Right lobe of liver (tissue), 6 donors: ENCODE data around the gene BPIFB1. TPM values are rescaled to one million over a fixed set of nuclear protein-coding genes. Genes with fewer than 3 reads are reported as not detected.

Source experiments
- ATAC-seq, 4 donors: fragments of 200-7000 bp; cut with Tn5 transposase; one replicate each; pipeline ENCODE4 v1.9.1; 2020; ENCODE audit warnings: mild to moderate bottlenecking in 4 of 4, moderate library complexity in 4 of 4
- DNase-seq, 3 donors: peaks; one replicate each; pipeline ENCODE4 v3.0.0-alpha.2; 2020
- H3K27ac ChIP-seq, 3 donors: fragments of 200-600 bp; one replicate each; pipeline ENCODE4 v1.8.0; 2022
- H3K27me3 ChIP-seq, 2 donors: fragments of 200-600 bp; one replicate each; pipeline ENCODE4 v1.8.0; 2022
- H3K36me3 ChIP-seq, 4 donors: fragments of 200-600 bp; sonication (generic) in 1 of 4; one replicate each; pipeline versions ENCODE4 v1.5.1 to v1.8.0; 2017 to 2022; ENCODE audit warnings: control low read depth in 1 of 4
- H3K4me1 ChIP-seq, 4 donors: fragments of 200-600 bp; sonication (generic) in 1 of 4; one replicate each; pipeline versions ENCODE4 v1.5.1 to v1.8.0; 2017 to 2022; ENCODE audit warnings: control low read depth in 1 of 4
- H3K4me3 ChIP-seq, 3 donors: fragments of 200-600 bp; one replicate each; pipeline ENCODE4 v1.8.0; 2022
- H3K9me3 ChIP-seq, 4 donors: fragments of 200-600 bp; sonication (generic) in 1 of 4; one replicate each; pipeline versions ENCODE4 v1.5.1 to v1.8.0; 2017 to 2022; ENCODE audit warnings: control low read depth in 1 of 4
- CTCF ChIP-seq, 4 donors: fragments of 200-600 bp in 3 of 4; fragments of 450-650 bp in 1 of 4; IDR thresholded peaks; one replicate each; pipeline versions ENCODE4 v1.5.1 to v1.8.0; 2016 to 2022; ENCODE audit warnings: antibody characterized with exemption in 4 of 4, mild to moderate bottlenecking in 2 of 4
- POLR2A ChIP-seq: fragments of 450-650 bp; IDR thresholded peaks from one replicate; pipeline ENCODE4 v1.6.1; 2017; ENCODE audit warnings: antibody characterized with exemption, mild to moderate bottlenecking
- WGBS: methylation state at CpG from one replicate; pipeline ENCODE4 v1.1.6; 2018; ENCODE audit warnings: low coverage, low lambda C conversion rate; ENCODE audit not compliant: insufficient coverage; ENCODE audit errors: missing lambda C conversion rate; 5-methylcytosine and 5-hydroxymethylcytosine counted together
- intact Hi-C, 2 donors: fragments of 100-400 bp; cut with DNase I; formaldehyde crosslinking; loops; one replicate each; pipeline versions ENCODE4 v1.11.2 to v1.14.1; 2022
- total RNA-seq, 6 experiments: library from RNA; depleted of rRNA in 2 of 6; stranded (reverse); fragments of >200 nt in 2 of 6; fragmentation: NEBNext Ultra II Directional in 3 of 6; extraction: Animal tissue kit (Norgen Biotek cat#: 25700) in 3 of 6; gene quantifications; one replicate each; pipeline versions ENCODE4 v1.1.0 to v1.2.4, GENCODE V29; 2016 to 2023
- donor health status: DM: no; HTN: yes; CAD: no.
- donor health status: DM: no; HTN: no; CAD: no.
- donor health status: DM: no; HTN: no; CAD: no.
- donor health status: DM: no; HTN: yes; CAD: no.
- donor health status: DM: no; HTN: yes; CAD: no.

Gene BPIFB1
- total RNA-seq, 6 experiments from 2014 or later, result not detected

GRCh38 chr20:33290852-33291251, 7.8 kb downstream of the BPIFB1 start:
- Histone ChIP-seq H3K4me1 (no peaks in the 10 kb centered on the region), H3K27me3 (no peaks in the 10 kb centered on the region), H3K36me3 (no peaks in the 10 kb centered on the region), H3K4me3 (no peak overlapping the region), H3K27ac (no peak overlapping the region), H3K9me3 (no peaks in the 10 kb centered on the region)
- intact Hi-C loops, result no loop called here
- no peak for DNase-seq
- 95% methylated on average over 3 of the region's 13 CpGs for WGBS
- no peak for TF ChIP-seq POLR2A
- no peak for TF ChIP-seq CTCF (IDR thresholded peaks at IDR 0.05)
- no peak for ATAC-seq

DNA sequence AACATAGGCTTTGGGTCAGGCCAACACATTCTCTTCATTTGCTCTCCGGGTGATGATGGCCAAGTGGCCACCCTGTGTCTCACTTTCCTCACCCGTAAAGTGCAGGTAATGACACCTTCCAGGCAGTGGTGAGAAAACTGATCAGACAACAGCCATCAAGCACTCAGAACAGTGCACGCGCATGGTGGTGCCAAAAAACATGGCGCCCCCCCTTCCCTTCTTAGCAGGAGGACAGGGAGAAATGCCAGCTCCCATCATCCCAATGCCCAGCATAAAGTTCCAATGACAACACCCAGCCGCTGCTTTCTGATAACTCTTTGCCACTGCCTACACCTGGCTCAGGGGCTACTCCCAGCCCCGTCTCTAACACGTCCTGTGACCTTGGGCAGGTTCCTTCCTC, 8.4 kb downstream of the BPIFB1 start:
- no peak for ATAC-seq
- H3K27me3 ChIP-seq, result no peaks in the 10 kb centered on the region

DNA sequence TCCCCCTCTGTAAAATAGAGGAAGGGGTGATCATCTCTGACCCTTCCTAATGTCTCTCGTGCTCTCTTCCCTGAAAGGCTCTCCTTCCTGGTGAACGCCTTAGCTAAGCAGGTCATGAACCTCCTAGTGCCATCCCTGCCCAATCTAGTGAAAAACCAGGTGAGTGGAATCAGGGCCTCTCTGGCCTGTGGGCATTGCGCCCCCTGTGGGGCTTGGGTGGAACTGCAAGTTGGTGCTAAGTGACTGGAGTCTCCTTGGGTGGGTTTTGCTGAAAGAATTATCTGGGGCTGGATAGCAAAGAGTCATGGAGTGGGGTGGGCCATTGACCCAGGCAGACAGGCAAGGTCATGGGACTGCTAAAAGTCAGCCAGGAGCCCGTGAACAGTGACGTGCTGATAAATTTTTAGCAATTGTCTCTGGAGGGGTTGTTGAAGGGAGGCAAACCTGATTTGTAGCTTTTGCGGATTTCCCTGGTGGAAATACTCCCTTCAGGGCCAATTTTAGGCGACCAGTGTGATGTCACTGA, 8.9 kb downstream of the BPIFB1 start:
- no peak for TF ChIP-seq POLR2A
- TF ChIP-seq CTCF (IDR thresholded peaks at IDR 0.05), result peak; percentile 69 to 88 (median 82)
- H3K4me1 ChIP-seq, result no peaks in the 10 kb centered on the region
- no peak overlapping the region for H3K27ac ChIP-seq
- DNase-seq (peak in 1 of 3 donors; percentile 32), ATAC-seq (peak; percentile 53 to 69 (median 56))
- H3K36me3 ChIP-seq, result no peaks in the 10 kb centered on the region
- H3K9me3 ChIP-seq, result no peaks in the 10 kb centered on the region
- H3K4me3 ChIP-seq, result no peak overlapping the region
- intact Hi-C loops, result no loop called here
- no peaks in the 10 kb centered on the region for H3K27me3 ChIP-seq
- 9% methylated on average over 6 of the region's 7 CpGs for WGBS

More for the DNA sequence above, 8.4 kb downstream of the BPIFB1 start:
- no peaks in the 10 kb centered on the region for H3K4me1 ChIP-seq
- intact Hi-C loops, result no loop called here
- no peak overlapping the region for H3K4me3 ChIP-seq
- H3K27ac ChIP-seq, result no peak overlapping the region
- H3K36me3 ChIP-seq, result no peaks in the 10 kb centered on the region
- 29% methylated on average over 1 of the region's 8 CpGs for WGBS
- no peak for DNase-seq
- TF ChIP-seq CTCF (IDR thresholded peaks at IDR 0.05), result no peak
- no peak for TF ChIP-seq POLR2A
- H3K9me3 ChIP-seq, result no peaks in the 10 kb centered on the region

DNA sequence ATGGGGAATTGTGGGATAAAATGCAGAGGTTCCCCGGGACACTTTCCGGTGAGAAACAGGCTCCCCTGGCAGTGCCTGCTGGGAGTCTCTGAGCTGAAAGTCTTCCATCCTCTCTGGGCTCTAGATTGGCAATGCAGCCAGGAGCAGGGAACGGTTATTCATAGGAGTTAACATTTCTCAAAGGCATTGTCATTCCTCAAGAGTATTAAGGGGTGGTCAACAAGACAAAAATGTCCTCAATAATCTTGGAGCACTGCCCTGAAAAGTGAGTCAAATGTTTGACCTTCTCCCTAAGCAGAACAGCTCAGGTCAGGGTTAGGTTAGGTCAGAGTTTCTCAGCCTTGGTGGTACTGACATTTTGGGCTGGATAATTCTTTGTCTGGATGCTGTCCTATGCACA, 13.2 kb downstream of the BPIFB1 start:
- TF ChIP-seq POLR2A (no peak), CTCF (IDR thresholded peaks at IDR 0.05) (no peak)
- peaks cover 0 to 4% (median 0%) of the 10 kb centered on the region in 4 donors for H3K4me1 ChIP-seq
- DNase-seq (no peak), ATAC-seq (no peak)
- H3K27ac ChIP-seq, result no peak overlapping the region
- H3K27me3 ChIP-seq, result no peaks in the 10 kb centered on the region
- no peaks in the 10 kb centered on the region for H3K9me3 ChIP-seq
- intact Hi-C loops, result loop anchor here in 1 of 2 donors (5.0 kb wide), 1 partner anchor 394 kb away; no protein-coding TSS in a partner anchor
- no peak overlapping the region for H3K4me3 ChIP-seq
- 47% methylated on average over 2 of the region's 3 CpGs for whole genome bisulfite sequencing
- H3K36me3 ChIP-seq, result no peaks in the 10 kb centered on the region

DNA sequence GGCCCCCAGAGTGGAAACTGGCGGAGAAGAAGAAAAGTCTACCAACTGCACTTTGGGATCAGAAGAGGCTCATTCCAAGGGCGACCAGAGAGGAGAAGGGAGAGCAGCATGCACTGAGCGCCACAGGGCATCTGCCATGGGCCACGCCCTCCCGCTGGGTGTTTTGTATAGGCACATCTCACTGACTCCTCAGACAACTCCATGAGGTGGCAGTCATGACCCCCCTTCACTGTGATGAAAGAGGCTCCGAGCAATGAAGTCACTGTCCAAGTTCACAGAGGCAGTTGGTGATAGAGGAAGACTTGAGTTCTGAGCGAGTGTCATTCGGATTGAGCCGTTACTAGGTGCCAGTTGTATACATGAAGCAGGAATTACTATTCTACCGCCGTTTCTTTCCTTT, 15.4 kb downstream of the BPIFB1 start:
- Histone ChIP-seq H3K4me1 (peaks cover 0 to 4% (median 0%) of the 10 kb centered on the region in 4 donors), H3K36me3 (no peaks in the 10 kb centered on the region), H3K27me3 (no peaks in the 10 kb centered on the region), H3K4me3 (no peak overlapping the region), H3K9me3 (no peaks in the 10 kb centered on the region), H3K27ac (no peak overlapping the region)
- 73% methylated on average over 8 of the region's 11 CpGs for WGBS
- DNase-seq, result no peak
- ATAC-seq, result no peak
- TF ChIP-seq CTCF (IDR thresholded peaks at IDR 0.05) (no peak), POLR2A (no peak)
- intact Hi-C loops, result loop anchor here in 1 of 2 donors (5.0 kb wide), 1 partner anchor 396 kb away; no protein-coding TSS in a partner anchor
